ENCODE data around the gene XRCC1.

- TF ChIP-seq EZH2 (IDR thresholded peaks at IDR 0.05; ENCODE audit: insufficient read depth, poor library complexity, severe bottlenecking) (no peak), EZH2phosphoT487 (IDR thresholded peaks at IDR 0.05; ENCODE audit: insufficient read depth, low read depth) (no peak)
These were observed 19.6 kb upstream of the XRCC1 start for GRCh38 chr19:43594710-43595604.
